SK-N-SH treated with all-trans-retinoic acid at 6 μM for 48 hours (cell line): ENCODE results near the gene MCRIP2.

ENCODE experiments used
- ARNTL ChIP-seq: fragments of 450-650 bp; formaldehyde crosslinking; IDR thresholded peaks from 2 replicates; pipeline ENCODE4 v1.5.0; 2020; ENCODE audit warnings: low read depth, mild to moderate bottlenecking, moderate library complexity, borderline replicate concordance
- BACH2 ChIP-seq: fragments of 250-450 bp; sonication (Bioruptor Pico); IDR thresholded peaks from 2 replicates; pipeline ENCODE4 v1.9.0; 2021; ENCODE audit warnings: mild to moderate bottlenecking, borderline replicate concordance
- CREB5 ChIP-seq: fragments of 250-450 bp; sonication (Bioruptor Pico); IDR thresholded peaks from 2 replicates; pipeline ENCODE4 v1.5.1; 2020; ENCODE audit warnings: low read depth, mild to moderate bottlenecking, moderate library complexity
- ISL1 ChIP-seq: fragments of 250-450 bp; sonication (Bioruptor Pico); IDR thresholded peaks from 2 replicates; pipeline ENCODE4 v2.1.2; 2022; ENCODE audit warnings: mild to moderate bottlenecking, moderate library complexity
- TOX ChIP-seq: fragments of 250-450 bp; sonication (Bioruptor Pico); IDR thresholded peaks from 2 replicates; pipeline ENCODE4 v1.8.0; 2021; ENCODE audit warnings: mild to moderate bottlenecking, moderate library complexity, borderline replicate concordance
- ZFP30 ChIP-seq: fragments of 450-650 bp; formaldehyde crosslinking; IDR thresholded peaks from 2 replicates; pipeline ENCODE4 v1.5.0; 2022; ENCODE audit warnings: mild to moderate bottlenecking, moderate library complexity

- TF ChIP-seq TOX (CRISPR knock-in tag) (no peak), BACH2 (no peak), ZFP30 (CRISPR knock-in tag) (no peak), ARNTL (CRISPR knock-in tag) (no peak), ISL1 (CRISPR knock-in tag) (no peak), CREB5 (CRISPR knock-in tag) (no peak)
Measured at GRCh38 chr16:633336-634050, 8.1 kb upstream of the MCRIP2 start.
